Keratinocyte (primary cell): ENCODE results near the gene PGS1. TPM values are rescaled to one million over a fixed set of nuclear protein-coding genes. Genes with fewer than 3 reads are reported as not detected.

ENCODE experiments used
- DNase-seq: peaks from one replicate; pipeline ENCODE4 v3.0.0-alpha.2; 2011; ENCODE audit warnings: low read depth, missing footprints, low spot score
- FAIRE-seq: peaks from 2 replicates; lab custom pipeline; 2011; peaks lifted over from hg19 to GRCh38; lab: Jason Lieb, UNC
- H2AFZ ChIP-seq: 2 replicates; pipeline ENCODE4 v1.6.0; 2012; ENCODE audit warnings: low read length, control low read depth, inconsistent platforms; ENCODE audit not compliant: control insufficient read depth
- H3K27ac ChIP-seq: 2 replicates; pipeline ENCODE4 v1.5.1; 2011; ENCODE audit warnings: low read length; ENCODE audit not compliant: control insufficient read depth, insufficient read depth
- H3K27me3 ChIP-seq: 3 replicates; pipeline ENCODE4 v1.6.0; 2011; ENCODE audit warnings: low read length; ENCODE audit not compliant: control insufficient read depth, insufficient read depth; ENCODE audit errors: extremely low read depth
- H3K36me3 ChIP-seq, 2 experiments: 2 replicates in 1 of 2; 3 replicates in 1 of 2; pipeline ENCODE4 v1.5.1; 2011; ENCODE audit warnings: low read length in 2 of 2, mild to moderate bottlenecking in 1 of 2; ENCODE audit not compliant: control insufficient read depth in 2 of 2, insufficient read depth in 2 of 2; ENCODE audit errors: extremely low read depth in 1 of 2
- H3K4me1 ChIP-seq: 3 replicates; pipeline ENCODE4 v1.5.1; 2011; ENCODE audit warnings: low read length; ENCODE audit not compliant: control insufficient read depth, insufficient read depth; ENCODE audit errors: extremely low read depth
- H3K4me2 ChIP-seq: 3 replicates; pipeline ENCODE4 v1.6.0; 2011; ENCODE audit warnings: low read depth, low read length; ENCODE audit not compliant: control insufficient read depth, insufficient read depth; ENCODE audit errors: extremely low read depth
- H3K4me3 ChIP-seq, 3 experiments: fragments of 200-600 bp in 1 of 3; sonication (generic) in 1 of 3; 2 replicates in 2 of 3; 3 replicates in 1 of 3; pipeline ENCODE4 v1.5.1; 2011 to 2016; ENCODE audit warnings: low read length in 3 of 3, mild to moderate bottlenecking in 3 of 3, control low read depth in 2 of 3, inconsistent platforms in 1 of 3, low read depth in 1 of 3, mixed read lengths in 1 of 3, mixed run types in 1 of 3, moderate library complexity in 1 of 3; ENCODE audit not compliant: control insufficient read depth in 2 of 3, insufficient read depth in 2 of 3; ENCODE audit errors: extremely low read depth in 1 of 3
- H3K79me2 ChIP-seq: 2 replicates; pipeline ENCODE4 v1.6.0; 2012; ENCODE audit warnings: low read length; ENCODE audit not compliant: control insufficient read depth, insufficient read depth
- H3K9ac ChIP-seq: 3 replicates; pipeline ENCODE4 v1.6.0; 2011; ENCODE audit warnings: low read length; ENCODE audit not compliant: control insufficient read depth, insufficient read depth; ENCODE audit errors: extremely low read depth
- H3K9me1 ChIP-seq: 3 replicates; pipeline ENCODE4 v1.6.0; 2011; ENCODE audit warnings: low read length; ENCODE audit not compliant: control insufficient read depth, insufficient read depth; ENCODE audit errors: extremely low read depth
- H3K9me3 ChIP-seq: 2 replicates; pipeline ENCODE4 v1.5.1; 2012; ENCODE audit warnings: low read depth, low read length; ENCODE audit not compliant: control insufficient read depth
- H4K20me1 ChIP-seq: 3 replicates; pipeline ENCODE4 v1.6.0; 2011; ENCODE audit warnings: low read length; ENCODE audit not compliant: control insufficient read depth, insufficient read depth; ENCODE audit errors: extremely low read depth
- CTCF ChIP-seq, 3 experiments: IDR thresholded peaks in 1 of 3; conservative IDR thresholded peaks in 1 of 3; optimal IDR thresholded peaks in 1 of 3; 2 replicates in 2 of 3; 3 replicates in 1 of 3; pipeline versions ENCODE3 to v1.5.1; 2011; ENCODE audit warnings: low read length in 3 of 3, mild to moderate bottlenecking in 3 of 3, moderate library complexity in 2 of 3, control low read depth in 1 of 3, inconsistent platforms in 1 of 3; ENCODE audit not compliant: insufficient read depth in 2 of 3; ENCODE audit errors: extremely low read depth in 1 of 3
- EZH2 ChIP-seq: IDR thresholded peaks from one replicate; pipeline ENCODE4 v1.6.1; 2012; ENCODE audit warnings: inconsistent platforms, mild to moderate bottlenecking, low read length, moderate library complexity
- dilution Hi-C: fragments of 300-500 bp; cut with MboI; formaldehyde crosslinking; loops from one replicate; pipeline ENCODE4 v1.7.0; 2020; ENCODE audit warnings: low sequenced_read_pairs; ENCODE audit not compliant: extremely low pct_ligation_motif_present
- polyA minus RNA-seq, 3 experiments: library from RNA; depleted of rRNA, polyadenylated mRNA; stranded (reverse); fragments of >200 nt; gene quantifications; 1 replicate in 1 of 3; 2 replicates in 1 of 3; 3 replicates in 1 of 3; pipeline ENCODE4 v1.2.3, GENCODE V29; 2011
- polyA plus RNA-seq, 5 experiments: library from polyadenylated mRNA; depleted of rRNA in 3 of 5; stranded (reverse) in 3 of 5; stranded (forward) in 1 of 5; unstranded in 1 of 5; fragments of >200 nt; gene quantifications; 1 replicate in 1 of 5; 2 replicates in 3 of 5; 3 replicates in 1 of 5; pipeline versions ENCODE4 v1.2.1 to v1.2.3, GENCODE V29; 2011 to 2012; ENCODE audit warnings: missing spikeins in 2 of 5, low read depth in 1 of 5, low replicate concordance in 1 of 5

PGS1 gene
- 18.4 to 21.1 TPM (median 19.6 TPM) in 3 replicates for polyA plus RNA-seq
- 4.4 TPM for polyA plus RNA-seq (2011; ENCODE audit: low read depth)
- polyA plus RNA-seq (2011; cell fraction: cytosol; rRNA removed), result 9.7 and 12.4 TPM in 2 replicates
- 57.5 and 59.6 TPM in 2 replicates for polyA plus RNA-seq (2011; cell fraction: nucleus; rRNA removed)
- polyA plus RNA-seq (2012; ENCODE audit: low replicate concordance), result 13.5 TPM in 2 replicates
- polyA minus RNA-seq, result 19.8 to 30.5 TPM (median 23.7 TPM) in 3 replicates
- 16.9 TPM for polyA minus RNA-seq (2011; cell fraction: cytosol; rRNA and poly(A)+ RNA removed)
- 21.7 and 29.6 TPM in 2 replicates for polyA minus RNA-seq (2011; cell fraction: nucleus; rRNA and poly(A)+ RNA removed)

- Histone ChIP-seq H3K79me2 (peaks cover 43% of the 10 kb centered on the region), H3K4me2 (peak within 1 kb of the TSS; percentile 86), H4K20me1 (no peaks in the 10 kb centered on the region), H3K27me3 (no peaks in the 10 kb centered on the region), H3K4me3 (peak within 1 kb of the TSS; percentile 87 to 93 (median 88)), H3K9me1 (peaks cover 7% of the 10 kb centered on the region), H3K4me1 (peaks cover 48% of the 10 kb centered on the region), H3K9me3 (no peaks in the 10 kb centered on the region), H3K9ac (peak within 1 kb of the TSS; percentile 99), H2AFZ (peak within 1 kb of the TSS; percentile 85), H3K27ac (peak within 1 kb of the TSS; percentile 97), H3K36me3 (peaks cover 2 to 5% of the 10 kb centered on the region in 2 experiments)
- dilution Hi-C loops, result no loop called here
- FAIRE-seq, result no peak
- DNase-seq, result no peak
- TF ChIP-seq CTCF (optimal IDR thresholded peaks at IDR 0.05 in 1 of 3, IDR thresholded peaks at IDR 0.05 in 1 of 3, conservative IDR thresholded peaks at IDR 0.05 in 1 of 3; ENCODE audit: extremely low read depth in 1 of 3, insufficient read depth in 2 of 3, low read length in 3 of 3) (peak in 1 of 3 experiments; percentile 1), EZH2 (no peak)
Measured at GRCh38 chr17:78378225-78379130, at the start of gene PGS1. Gene PGS1, plus strand, starts transcription at chr17:78378649. Its CDS starts 17 bp downstream, at chr17:78378666.

- H3K4me1 ChIP-seq, result peaks cover 31% of the 10 kb centered on the region
- DNase-seq, result no peak
- H3K79me2 ChIP-seq, result no peaks in the 10 kb centered on the region
- no peaks in the 10 kb centered on the region for H3K36me3 ChIP-seq
- H3K4me2 ChIP-seq, result peak overlapping the region; percentile 47
- no peak overlapping the region for H3K27ac ChIP-seq
- H3K9me1 ChIP-seq, result no peaks in the 10 kb centered on the region
- H3K4me3 ChIP-seq, result no peak overlapping the region
- dilution Hi-C loops, result no loop called here
- H4K20me1 ChIP-seq, result no peaks in the 10 kb centered on the region
- TF ChIP-seq CTCF (optimal IDR thresholded peaks at IDR 0.05 in 1 of 3, IDR thresholded peaks at IDR 0.05 in 1 of 3, conservative IDR thresholded peaks at IDR 0.05 in 1 of 3; ENCODE audit: extremely low read depth in 1 of 3, insufficient read depth in 2 of 3, low read length in 3 of 3) (no peak), EZH2 (no peak)
- no peak for FAIRE-seq
- H2AFZ ChIP-seq, result peak overlapping the region; percentile 17
- H3K9me3 ChIP-seq, result no peaks in the 10 kb centered on the region
- H3K9ac ChIP-seq, result no peak overlapping the region
- H3K27me3 ChIP-seq, result no peaks in the 10 kb centered on the region
Measured at GRCh38 chr17:78329263-78330059, 49.0 kb upstream of the PGS1 start.
